ENCODE data around the gene RAD50. TPM values are rescaled to one million over a fixed set of nuclear protein-coding genes. Genes with fewer than 3 reads are reported as not detected.

The RAD50 gene
- total RNA-seq = 43.8 and 52.6 TPM in 2 replicates

DNA sequence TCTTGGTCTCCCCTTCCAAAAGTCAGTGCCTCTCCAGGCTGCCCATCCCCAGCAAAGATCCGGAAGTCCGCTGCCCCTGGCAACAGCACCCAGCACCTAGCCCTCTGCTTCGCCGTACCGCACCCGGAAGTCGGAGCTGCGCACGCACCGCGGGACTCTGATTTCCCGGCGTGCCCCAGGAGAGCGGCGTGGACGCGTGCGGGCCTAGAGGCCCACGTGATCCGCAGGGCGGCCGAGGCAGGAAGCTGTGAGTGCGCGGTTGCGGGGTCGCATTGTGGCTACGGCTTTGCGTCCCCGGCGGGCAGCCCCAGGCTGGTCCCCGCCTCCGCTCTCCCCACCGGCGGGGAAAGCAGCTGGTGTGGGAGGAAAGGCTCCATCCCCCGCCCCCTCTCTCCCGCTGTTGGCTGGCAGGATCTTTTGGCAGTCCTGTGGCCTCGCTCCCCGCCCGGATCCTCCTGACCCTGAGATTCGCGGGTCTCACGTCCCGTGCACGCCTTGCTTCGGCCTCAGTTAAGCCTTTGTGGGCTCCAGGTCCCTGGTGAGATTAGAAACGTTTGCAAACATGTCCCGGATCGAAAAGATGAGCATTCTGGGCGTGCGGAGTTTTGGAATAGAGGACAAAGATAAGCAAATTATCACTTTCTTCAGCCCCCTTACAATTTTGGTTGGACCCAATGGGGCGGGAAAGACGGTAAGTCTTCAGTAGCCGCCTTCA, at the start of gene RAD50:
RAD50 (plus strand) TSS at position 215 of the 715 bp plus-strand sequence; CDS start at position 563, 348 bp downstream.

DNA sequence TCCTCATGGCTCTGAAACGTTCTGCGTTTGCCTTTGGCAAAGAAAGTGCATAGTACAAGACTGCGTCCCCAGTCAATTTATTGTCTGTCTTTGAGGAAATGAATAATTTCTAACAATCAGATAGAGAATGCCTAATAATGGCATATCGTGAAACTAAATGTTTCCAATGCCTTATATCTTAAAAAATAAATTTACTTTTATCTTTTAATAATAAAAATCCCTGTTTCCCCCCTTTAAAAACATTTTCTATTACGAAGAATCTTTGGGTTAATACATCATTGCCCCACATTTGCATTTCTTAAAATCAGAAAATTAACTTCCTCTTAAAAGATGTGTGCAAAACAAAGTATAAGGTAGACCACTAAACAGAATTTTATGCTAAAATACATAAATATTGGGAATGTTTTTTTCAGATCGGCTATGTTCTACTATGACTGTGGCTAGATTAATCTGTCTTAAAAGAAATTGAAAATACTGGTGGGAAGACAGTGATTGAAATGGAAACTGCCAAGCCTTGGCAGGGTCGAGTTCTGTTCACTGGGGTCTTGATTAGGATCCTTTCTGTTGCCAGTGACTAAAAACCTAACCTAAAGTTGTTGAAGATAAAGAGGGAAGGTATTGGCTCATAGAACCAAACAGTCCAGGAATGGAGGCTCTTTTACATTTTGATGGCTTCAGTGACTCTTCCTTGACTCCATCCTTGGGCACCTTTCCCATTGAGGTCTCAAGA, 13.1 kb upstream of the RAD50 start, which contains the start of gene IL5:
IL5 (minus strand) TSS at position 51 of the 730 bp plus-strand sequence; CDS start at position 7, 44 bp downstream.

DNA sequence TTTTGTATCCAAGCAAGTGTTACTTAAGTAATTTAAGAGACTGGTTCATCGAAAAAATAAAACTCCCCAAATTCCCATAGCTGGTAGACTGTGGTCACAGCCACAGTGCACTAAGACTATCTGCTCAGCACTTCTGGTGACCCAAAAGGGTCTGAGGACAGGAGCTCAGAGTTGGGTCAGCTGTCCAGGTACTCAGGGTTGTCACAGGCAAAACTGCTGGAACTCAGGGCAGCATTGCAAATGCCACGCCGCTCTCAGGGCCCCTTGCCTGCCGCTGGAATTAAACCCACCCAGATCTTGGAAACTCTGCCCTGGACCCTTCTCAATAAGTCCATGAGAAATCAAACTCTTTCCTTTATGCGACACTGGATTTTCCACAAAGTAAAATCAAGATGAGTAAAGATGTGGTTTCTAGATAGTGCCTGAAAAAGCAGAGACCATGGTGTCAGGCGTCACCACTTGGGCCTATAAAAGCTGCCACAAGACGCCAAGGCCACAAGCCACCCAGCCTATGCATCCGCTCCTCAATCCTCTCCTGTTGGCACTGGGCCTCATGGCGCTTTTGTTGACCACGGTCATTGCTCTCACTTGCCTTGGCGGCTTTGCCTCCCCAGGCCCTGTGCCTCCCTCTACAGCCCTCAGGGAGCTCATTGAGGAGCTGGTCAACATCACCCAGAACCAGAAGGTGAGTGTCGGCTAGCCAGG, 101.1 kb downstream of the RAD50 start, which contains the start of gene IL13:
IL13 (plus strand) TSS at position 498 of the 705 bp plus-strand sequence; CDS start at position 512, 14 bp downstream.

GRCh38 chr5:132673939-132674630, 117.3 kb downstream of the RAD50 start, which contains the start of gene IL4:
Gene IL4, plus strand, starts transcription at chr5:132673989. Its CDS starts 62 bp downstream, at chr5:132674051.

Other genes starting within 250 kb of the RAD50 start
- 4.8 and 5.7 TPM in 2 replicates for gene SLC22A5, start 187.3 kb upstream of the RAD50 start, total RNA-seq
- 18.3 and 33.6 TPM in 2 replicates for gene IRF1, start 66.2 kb upstream of the RAD50 start, total RNA-seq
- not detected in 2 replicates for gene IL5, start 13.5 kb upstream of the RAD50 start, total RNA-seq
- gene IL13, start 101.2 kb downstream of the RAD50 start, total RNA-seq = not detected in 2 replicates
- not detected in 2 replicates for gene IL4, start 117.0 kb downstream of the RAD50 start, total RNA-seq
- 12.0 and 15.3 TPM in 2 replicates for gene KIF3A, start 180.6 kb downstream of the RAD50 start, total RNA-seq
- not detected in 2 replicates for gene CCNI2, start 190.4 kb downstream of the RAD50 start, total RNA-seq
- gene SEPTIN8, start 220.3 kb downstream of the RAD50 start, total RNA-seq = 55.7 and 64.9 TPM in 2 replicates